Stimulated activated CD4-positive, alpha-beta T cell treated with anti-CD3 and anti-CD28 coated beads, Interleukin-12 subunit alpha, Interleukin-12 subunit beta, amount 100 ng/mL, for 24 hours (primary cell): ENCODE data around the gene ALDH2.
A peak's percentile ranks its signal among the peaks of the same experiment; 100 is the strongest.
"Not testable (repeated sequence)": the region's sequence is repeated elsewhere in the genome, so short reads cannot be mapped to it uniquely, and the experiment has no call there.

ENCODE experiments used
- DNase-seq, 2 experiments: peaks; one replicate each; pipeline ENCODE4 v3.0.0-alpha.2; 2020; ENCODE audit warnings: low read depth in 2 of 2

Gene ALDH2

GRCh38 chr12:111826316-111826715 is 59.6 kb downstream of the ALDH2 start:
- DNase-seq, result no peak

DNA sequence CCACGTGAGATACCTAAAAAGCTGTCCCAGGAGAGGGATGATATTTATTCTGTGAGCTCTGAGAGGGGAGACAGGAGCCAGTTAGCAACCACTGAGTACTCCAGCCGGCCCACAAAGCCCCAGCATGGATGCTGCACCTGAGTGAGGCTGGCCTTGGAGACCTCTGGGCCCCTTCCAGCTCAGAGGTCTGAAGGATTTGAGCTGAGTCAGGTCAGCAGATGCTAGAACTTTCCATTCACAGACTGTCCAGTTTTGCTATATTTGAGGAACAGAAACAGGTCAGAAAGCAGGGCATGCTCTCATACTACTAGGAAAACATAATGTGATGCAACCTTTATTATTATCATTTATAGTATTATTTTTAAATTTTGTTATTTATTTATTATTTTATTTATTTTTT is 60.3 kb downstream of the ALDH2 start:
- no peak for DNase-seq

GRCh38 chr12:111827907-111828306 is 61.2 kb downstream of the ALDH2 start:
- no peak for DNase-seq

GRCh38 chr12:111828338-111828979 is 61.7 kb downstream of the ALDH2 start:
- no peak for DNase-seq

GRCh38 chr12:111829635-111830034 is 62.9 kb downstream of the ALDH2 start:
- DNase-seq, result not testable (repeated sequence)

GRCh38 chr12:111834740-111835386 is 68.1 kb downstream of the ALDH2 start:
- not testable (repeated sequence) for DNase-seq

- not testable (repeated sequence) for DNase-seq
Measured at GRCh38 chr12:111835531-111836181, 68.9 kb downstream of the ALDH2 start.

- DNase-seq, result no peak
Measured at GRCh38 chr12:111838353-111838752, 71.6 kb downstream of the ALDH2 start.

DNA sequence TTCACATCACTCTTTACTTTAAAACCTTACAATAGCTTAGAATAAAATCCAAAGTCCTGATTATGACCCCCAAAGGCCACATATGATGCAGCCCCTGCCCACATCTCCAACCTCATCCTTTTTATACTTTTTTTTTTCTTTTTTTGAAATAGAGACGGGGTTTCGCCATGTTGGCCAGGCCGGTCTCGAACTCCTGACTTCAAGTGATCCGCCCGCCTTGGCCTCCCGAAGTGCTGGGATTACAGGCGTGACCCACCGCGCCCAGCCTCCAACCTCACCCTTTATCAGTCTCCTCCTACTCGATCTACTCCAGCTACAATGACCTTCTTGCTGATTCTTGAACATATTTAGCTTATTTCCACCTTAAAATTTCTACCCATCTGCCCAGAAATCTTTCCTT is 74.1 kb downstream of the ALDH2 start:
- no peak for DNase-seq

- no peak for DNase-seq
Measured at GRCh38 chr12:111841236-111841749, 74.6 kb downstream of the ALDH2 start.

- DNase-seq, result peak; percentile 97 to 98
Measured at GRCh38 chr12:111841750-111842555, 75.2 kb downstream of the ALDH2 start, which contains the start of gene MAPKAPK5. Gene MAPKAPK5 (plus strand): TSS chr12:111842228. CDS start chr12:111842734, 506 bp downstream.

DNA sequence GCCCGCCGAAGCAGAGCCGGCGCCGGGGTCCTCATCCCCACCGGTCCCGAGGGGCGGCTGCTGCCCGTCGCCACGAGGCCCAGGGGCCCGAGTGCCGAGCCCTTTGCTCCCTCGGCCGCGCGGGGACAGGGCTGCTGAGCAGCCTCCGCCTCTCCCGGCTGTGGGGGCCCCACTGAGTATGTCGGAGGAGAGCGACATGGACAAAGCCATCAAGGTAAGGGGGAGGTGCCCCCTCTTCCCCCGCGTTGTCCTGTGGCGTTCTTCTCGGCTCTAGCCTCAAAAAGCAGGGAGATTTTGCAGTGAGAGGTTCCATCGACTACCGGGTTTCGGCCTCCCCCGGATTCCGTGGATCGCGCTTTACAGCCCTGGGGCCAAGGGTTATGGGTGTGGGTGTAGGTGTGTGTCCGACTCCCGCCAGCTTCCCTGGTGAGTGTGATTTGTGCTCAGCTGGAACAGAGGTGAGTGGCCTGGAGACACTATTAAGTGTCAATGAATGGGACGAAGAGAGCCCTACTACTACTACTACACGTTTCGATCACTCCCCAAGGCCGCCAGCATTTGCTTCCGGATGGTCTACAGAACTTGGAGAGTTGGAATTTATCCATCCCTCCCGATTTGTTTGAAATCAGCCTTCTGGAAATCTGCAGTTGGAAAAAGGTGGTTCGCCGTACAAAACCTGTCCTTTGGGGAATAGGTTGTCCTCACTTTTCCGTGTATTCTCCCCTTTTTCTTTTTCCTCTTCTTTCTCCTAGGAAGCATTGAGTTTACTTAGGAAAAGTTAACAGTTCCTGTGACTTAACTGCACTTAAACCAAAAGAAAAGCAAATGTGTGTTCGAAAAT is 76.0 kb downstream of the ALDH2 start:
- peak in 1 of 2 experiments; percentile 30 for DNase-seq

DNA sequence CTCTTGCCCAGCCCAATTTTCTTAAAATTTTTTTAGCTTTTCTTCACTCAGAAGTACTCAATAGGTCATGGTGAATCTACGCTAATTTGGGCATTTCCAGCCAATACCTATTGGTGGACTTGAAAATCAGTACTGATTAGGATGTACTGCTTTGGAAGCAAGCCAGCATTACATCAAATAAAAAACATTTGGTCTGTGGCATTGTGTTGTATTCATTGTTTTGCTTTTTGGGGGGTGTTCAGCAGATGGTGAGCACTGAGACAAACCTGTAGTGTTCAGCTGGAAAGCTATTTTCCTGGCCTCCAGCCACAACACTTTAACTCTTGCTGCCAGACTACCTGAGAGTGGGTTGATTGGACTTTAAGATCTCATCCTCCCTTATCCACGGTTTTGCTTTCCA is 79.3 kb downstream of the ALDH2 start:
- no peak for DNase-seq

DNA sequence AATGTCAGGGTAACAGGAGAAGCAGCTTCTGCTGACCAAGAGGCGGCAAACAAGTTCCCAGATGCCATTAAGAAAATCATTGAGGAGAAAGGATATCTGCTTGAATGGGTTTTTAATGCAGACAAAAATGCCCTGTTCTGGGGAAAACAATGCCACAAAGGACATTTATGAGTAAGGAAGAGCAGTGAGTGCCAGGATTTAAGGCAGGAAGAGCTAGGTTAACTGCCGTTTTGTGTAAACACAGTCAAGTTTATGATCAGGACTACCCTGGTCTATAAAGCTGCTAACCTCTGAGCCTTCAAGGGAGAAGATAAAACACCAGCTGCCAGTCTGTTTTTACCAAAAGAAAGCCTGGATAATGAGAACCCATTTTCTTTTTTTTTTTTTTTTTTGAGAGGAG is 83.8 kb downstream of the ALDH2 start:
- no peak for DNase-seq

DNA sequence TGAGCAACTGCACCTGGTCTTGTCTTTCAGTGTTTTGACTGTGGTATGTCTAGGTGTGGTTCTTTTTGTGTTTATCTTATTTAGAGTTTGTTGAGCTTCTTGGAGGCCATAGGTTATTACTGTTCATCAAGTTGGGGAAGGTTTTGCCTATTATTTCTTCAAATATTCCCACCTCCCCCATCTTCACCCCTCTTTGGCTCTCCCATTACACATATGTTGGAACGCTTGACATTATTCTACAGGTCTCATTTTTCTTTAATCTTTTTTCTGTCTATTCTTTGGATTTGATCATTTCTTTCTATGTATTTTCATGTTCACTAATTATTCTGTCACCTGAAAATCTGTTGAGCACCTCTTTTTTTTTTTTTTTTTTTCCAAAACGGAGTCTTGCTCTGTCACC is 91.5 kb downstream of the ALDH2 start:
- no peak for DNase-seq

DNA sequence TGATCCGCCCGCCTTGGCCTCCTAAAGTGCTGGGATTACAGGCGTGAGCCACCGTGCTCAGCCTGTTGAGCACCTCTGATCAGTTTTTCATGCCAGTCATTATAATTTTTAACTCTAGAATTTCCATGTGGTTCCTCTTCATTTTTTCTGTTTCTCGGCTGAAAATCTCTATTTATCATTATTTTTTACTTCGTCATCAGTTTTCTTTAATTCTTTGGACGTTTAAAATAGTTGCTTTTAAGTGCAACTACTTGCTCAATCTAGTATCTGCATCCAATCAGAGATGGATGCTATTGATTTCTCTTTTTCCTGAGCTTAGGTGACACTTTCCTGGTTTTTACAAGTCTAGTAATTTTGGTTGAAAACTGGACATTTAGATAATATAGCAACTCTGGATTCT is 92.0 kb downstream of the ALDH2 start:
- DNase-seq, result no peak

- DNase-seq, result no peak
Measured at GRCh38 chr12:111864913-111865312, 98.2 kb downstream of the ALDH2 start.
